Tibial nerve (tissue), 4 donors: Measurements from ENCODE around the gene PLEKHA7.

Experiments used
- EP300 ChIP-seq, 2 donors: sonication (generic); formaldehyde crosslinking; IDR thresholded peaks; one replicate each; pipeline ENCODE4 v1.6.1; 2017; ENCODE audit warnings: antibody characterized with exemption in 2 of 2, mild to moderate bottlenecking in 1 of 2
- POLR2A ChIP-seq, 2 donors: fragments of 450-650 bp; IDR thresholded peaks; one replicate each; pipeline ENCODE4 v1.6.1; 2017; ENCODE audit warnings: antibody characterized with exemption in 2 of 2, mild to moderate bottlenecking in 2 of 2, moderate library complexity in 2 of 2
- TF ChIP-seq, protein P1 (sequence below), 5 experiments: fragments of 200-600 bp in 3 of 5; fragments of 450-650 bp in 2 of 5; sonication (generic) in 3 of 5; IDR thresholded peaks; one replicate each; pipeline ENCODE4 v1.5.1; 2016 to 2019; ENCODE audit warnings: antibody characterized with exemption in 5 of 5, mild to moderate bottlenecking in 3 of 5, moderate library complexity in 2 of 5

DNA sequence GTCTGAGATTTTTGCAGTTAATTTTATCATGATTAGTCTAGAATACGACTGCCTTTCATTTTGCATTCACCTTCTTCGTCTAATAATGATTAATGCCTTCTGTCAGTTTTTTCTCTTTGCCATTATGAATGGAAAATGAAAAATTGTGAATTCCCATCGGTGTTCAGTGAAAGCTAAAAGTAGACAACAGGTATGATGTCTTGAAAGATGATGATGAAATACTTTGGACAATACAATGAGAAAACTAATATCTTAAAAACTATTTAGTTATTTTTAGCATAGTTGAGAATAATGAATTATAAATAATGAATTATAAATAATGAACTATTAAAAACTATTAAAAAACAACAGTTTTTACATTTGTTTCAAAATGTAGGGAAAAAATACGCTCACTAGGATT is 270.7 kb downstream of the PLEKHA7 start:
- TF ChIP-seq, protein P1, sequence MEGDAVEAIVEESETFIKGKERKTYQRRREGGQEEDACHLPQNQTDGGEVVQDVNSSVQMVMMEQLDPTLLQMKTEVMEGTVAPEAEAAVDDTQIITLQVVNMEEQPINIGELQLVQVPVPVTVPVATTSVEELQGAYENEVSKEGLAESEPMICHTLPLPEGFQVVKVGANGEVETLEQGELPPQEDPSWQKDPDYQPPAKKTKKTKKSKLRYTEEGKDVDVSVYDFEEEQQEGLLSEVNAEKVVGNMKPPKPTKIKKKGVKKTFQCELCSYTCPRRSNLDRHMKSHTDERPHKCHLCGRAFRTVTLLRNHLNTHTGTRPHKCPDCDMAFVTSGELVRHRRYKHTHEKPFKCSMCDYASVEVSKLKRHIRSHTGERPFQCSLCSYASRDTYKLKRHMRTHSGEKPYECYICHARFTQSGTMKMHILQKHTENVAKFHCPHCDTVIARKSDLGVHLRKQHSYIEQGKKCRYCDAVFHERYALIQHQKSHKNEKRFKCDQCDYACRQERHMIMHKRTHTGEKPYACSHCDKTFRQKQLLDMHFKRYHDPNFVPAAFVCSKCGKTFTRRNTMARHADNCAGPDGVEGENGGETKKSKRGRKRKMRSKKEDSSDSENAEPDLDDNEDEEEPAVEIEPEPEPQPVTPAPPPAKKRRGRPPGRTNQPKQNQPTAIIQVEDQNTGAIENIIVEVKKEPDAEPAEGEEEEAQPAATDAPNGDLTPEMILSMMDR (IDR thresholded peaks at IDR 0.05) = no peak
- TF ChIP-seq POLR2A (IDR thresholded peaks at IDR 0.05) = no peak
- no peak for TF ChIP-seq EP300 (IDR thresholded peaks at IDR 0.05)
